MM.1S (cell line): ENCODE measurements around the gene LEF1.

Source experiments
- DNase-seq: peaks from one replicate; pipeline ENCODE4 v3.0.0-alpha.2; 2015
- H2AFZ ChIP-seq: fragments of 300-600 bp; sonication (generic); 2 replicates; pipeline ENCODE4 v1.6.0; 2016; ENCODE audit warnings: antibody characterized with exemption, low read length
- H3F3A ChIP-seq: fragments of 300-600 bp; sonication (generic); 2 replicates; pipeline ENCODE4 v1.6.1; 2016; ENCODE audit warnings: mild to moderate bottlenecking, antibody characterized with exemption, low read length, moderate library complexity, mixed read lengths; ENCODE audit not compliant: insufficient read depth
- H3K27ac ChIP-seq: fragments of 300-600 bp; sonication (generic); 2 replicates; pipeline ENCODE4 v1.5.1; 2016; ENCODE audit warnings: mild to moderate bottlenecking, low read length
- H3K27me3 ChIP-seq: fragments of 300-600 bp; sonication (generic); replicated peaks from 2 replicates; pipeline ENCODE4 v1.6.0; 2016; ENCODE audit warnings: low read length; ENCODE audit not compliant: insufficient read depth
- H3K36me3 ChIP-seq: fragments of 300-600 bp; sonication (generic); replicated peaks from 2 replicates; pipeline ENCODE4 v1.6.1; 2016; ENCODE audit warnings: mild to moderate bottlenecking, low read length, mixed read lengths; ENCODE audit not compliant: insufficient read depth
- H3K4me1 ChIP-seq: fragments of 300-600 bp; sonication (generic); 2 replicates; pipeline ENCODE4 v1.6.1; 2016; ENCODE audit warnings: low read length, mixed read lengths
- H3K4me2 ChIP-seq: fragments of 300-600 bp; sonication (generic); 2 replicates; pipeline ENCODE4 v1.6.0; 2016; ENCODE audit warnings: low read depth, low read length
- H3K4me3 ChIP-seq: fragments of 300-600 bp; sonication (generic); 2 replicates; pipeline ENCODE4 v1.5.1; 2016; ENCODE audit warnings: low read length, mixed read lengths
- H3K79me2 ChIP-seq: fragments of 300-600 bp; sonication (generic); 2 replicates; pipeline ENCODE4 v1.6.1; 2016; ENCODE audit warnings: mixed run types, low read length, mixed read lengths
- H3K9ac ChIP-seq: fragments of 300-600 bp; sonication (generic); 2 replicates; pipeline ENCODE4 v1.6.1; 2016; ENCODE audit warnings: low read length, mixed read lengths
- H3K9me2 ChIP-seq: fragments of 300-600 bp; sonication (generic); replicated peaks from 2 replicates; pipeline ENCODE4 v1.6.1; 2016; ENCODE audit warnings: mild to moderate bottlenecking, low read length, mixed read lengths; ENCODE audit not compliant: insufficient read depth
- H3K9me3 ChIP-seq: fragments of 300-600 bp; sonication (generic); replicated peaks from 2 replicates; pipeline ENCODE4 v1.6.1; 2016; ENCODE audit warnings: mild to moderate bottlenecking, low read length, mixed read lengths; ENCODE audit not compliant: insufficient read depth
- H4K20me1 ChIP-seq: fragments of 300-600 bp; sonication (generic); 2 replicates; pipeline ENCODE4 v1.6.1; 2016; ENCODE audit warnings: mild to moderate bottlenecking, low read length, moderate library complexity, mixed read lengths; ENCODE audit not compliant: insufficient read depth
- EZH2 ChIP-seq: fragments of 300-600 bp; sonication (generic); optimal IDR thresholded peaks from 2 replicates; pipeline ENCODE3; 2017; ENCODE audit warnings: low read depth, mild to moderate bottlenecking, antibody characterized with exemption, low read length, mixed read lengths
- EZH2phosphoT487 ChIP-seq: fragments of 300-600 bp; sonication (generic); IDR thresholded peaks from 2 replicates; pipeline ENCODE4 v1.6.1; 2018; ENCODE audit warnings: antibody characterized with exemption, low read length
- TF ChIP-seq, protein P1 (sequence below): fragments of 300-600 bp; sonication (generic); IDR thresholded peaks from 2 replicates; pipeline ENCODE4 v1.5.1; 2016; ENCODE audit warnings: antibody characterized with exemption, low read length, mixed read lengths

LEF1 gene

DNA sequence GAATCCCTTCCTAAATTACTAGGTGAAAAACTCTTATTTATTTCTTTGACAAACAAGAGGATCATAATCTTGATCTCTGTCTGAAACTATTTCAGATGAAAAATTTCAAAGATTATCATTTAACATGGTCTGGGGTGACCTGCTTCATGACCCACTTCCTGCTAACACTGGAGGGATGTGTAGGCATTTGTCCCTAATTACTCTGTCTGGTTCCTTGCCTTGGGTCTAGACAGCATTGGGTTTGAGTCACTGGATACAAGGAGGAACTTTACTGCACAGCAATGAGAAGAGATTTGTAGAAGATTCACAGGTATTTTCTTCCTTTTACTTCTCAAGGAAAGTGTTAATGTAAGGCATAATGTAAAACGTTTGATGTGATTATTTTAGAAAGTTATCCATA is 67.9 kb downstream of the LEF1 start:
- no peaks in the 10 kb centered on the region for H3F3A ChIP-seq
- H2AFZ ChIP-seq: no peak overlapping the region
- H4K20me1 ChIP-seq: no peaks in the 10 kb centered on the region
- H3K9me2 ChIP-seq: no peaks in the 10 kb centered on the region
- H3K27me3 ChIP-seq: no peaks in the 10 kb centered on the region
- no peaks in the 10 kb centered on the region for H3K9me3 ChIP-seq
- no peak overlapping the region for H3K4me3 ChIP-seq
- no peaks in the 10 kb centered on the region for H3K4me1 ChIP-seq
- no peak overlapping the region for H3K4me2 ChIP-seq
- TF ChIP-seq, protein P1, sequence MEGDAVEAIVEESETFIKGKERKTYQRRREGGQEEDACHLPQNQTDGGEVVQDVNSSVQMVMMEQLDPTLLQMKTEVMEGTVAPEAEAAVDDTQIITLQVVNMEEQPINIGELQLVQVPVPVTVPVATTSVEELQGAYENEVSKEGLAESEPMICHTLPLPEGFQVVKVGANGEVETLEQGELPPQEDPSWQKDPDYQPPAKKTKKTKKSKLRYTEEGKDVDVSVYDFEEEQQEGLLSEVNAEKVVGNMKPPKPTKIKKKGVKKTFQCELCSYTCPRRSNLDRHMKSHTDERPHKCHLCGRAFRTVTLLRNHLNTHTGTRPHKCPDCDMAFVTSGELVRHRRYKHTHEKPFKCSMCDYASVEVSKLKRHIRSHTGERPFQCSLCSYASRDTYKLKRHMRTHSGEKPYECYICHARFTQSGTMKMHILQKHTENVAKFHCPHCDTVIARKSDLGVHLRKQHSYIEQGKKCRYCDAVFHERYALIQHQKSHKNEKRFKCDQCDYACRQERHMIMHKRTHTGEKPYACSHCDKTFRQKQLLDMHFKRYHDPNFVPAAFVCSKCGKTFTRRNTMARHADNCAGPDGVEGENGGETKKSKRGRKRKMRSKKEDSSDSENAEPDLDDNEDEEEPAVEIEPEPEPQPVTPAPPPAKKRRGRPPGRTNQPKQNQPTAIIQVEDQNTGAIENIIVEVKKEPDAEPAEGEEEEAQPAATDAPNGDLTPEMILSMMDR: no peak
- TF ChIP-seq EZH2phosphoT487 (no peak), EZH2 (no peak)
- DNase-seq: no peak
- peaks cover 50% of the 10 kb centered on the region for H3K79me2 ChIP-seq
- H3K27ac ChIP-seq: no peak overlapping the region
- H3K9ac ChIP-seq: no peak overlapping the region
- no peaks in the 10 kb centered on the region for H3K36me3 ChIP-seq

DNA sequence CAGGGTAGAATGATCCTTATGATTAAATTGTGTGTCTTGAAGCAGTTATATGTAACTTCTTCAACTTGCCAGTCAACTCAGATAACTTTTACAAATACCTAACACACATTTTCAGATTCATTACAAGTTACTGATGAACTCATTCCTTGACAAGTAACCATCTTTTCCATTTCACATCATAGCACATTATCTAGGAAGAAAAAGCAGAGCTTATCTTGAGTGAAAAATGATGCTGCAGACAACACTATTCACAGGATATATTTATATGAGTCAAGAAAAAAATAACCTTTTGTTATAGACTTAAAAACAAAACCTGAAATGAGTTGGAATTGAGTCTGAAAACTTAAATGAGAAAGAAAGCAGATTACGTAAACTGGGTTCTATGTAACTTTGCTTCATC is 68.9 kb downstream of the LEF1 start:
- no peak for TF ChIP-seq EZH2phosphoT487
- TF ChIP-seq, protein P1: no peak
- no peak for TF ChIP-seq EZH2
- Histone ChIP-seq H3K4me3 (no peak overlapping the region), H3K27ac (no peak overlapping the region), H3K36me3 (no peaks in the 10 kb centered on the region), H3K4me1 (no peaks in the 10 kb centered on the region), H3F3A (no peaks in the 10 kb centered on the region), H3K9me2 (no peaks in the 10 kb centered on the region), H4K20me1 (no peaks in the 10 kb centered on the region), H3K9me3 (no peaks in the 10 kb centered on the region), H3K9ac (no peak overlapping the region), H3K27me3 (no peaks in the 10 kb centered on the region), H2AFZ (no peak overlapping the region), H3K79me2 (peaks cover 44% of the 10 kb centered on the region), H3K4me2 (no peak overlapping the region)
- no peak for DNase-seq

DNA sequence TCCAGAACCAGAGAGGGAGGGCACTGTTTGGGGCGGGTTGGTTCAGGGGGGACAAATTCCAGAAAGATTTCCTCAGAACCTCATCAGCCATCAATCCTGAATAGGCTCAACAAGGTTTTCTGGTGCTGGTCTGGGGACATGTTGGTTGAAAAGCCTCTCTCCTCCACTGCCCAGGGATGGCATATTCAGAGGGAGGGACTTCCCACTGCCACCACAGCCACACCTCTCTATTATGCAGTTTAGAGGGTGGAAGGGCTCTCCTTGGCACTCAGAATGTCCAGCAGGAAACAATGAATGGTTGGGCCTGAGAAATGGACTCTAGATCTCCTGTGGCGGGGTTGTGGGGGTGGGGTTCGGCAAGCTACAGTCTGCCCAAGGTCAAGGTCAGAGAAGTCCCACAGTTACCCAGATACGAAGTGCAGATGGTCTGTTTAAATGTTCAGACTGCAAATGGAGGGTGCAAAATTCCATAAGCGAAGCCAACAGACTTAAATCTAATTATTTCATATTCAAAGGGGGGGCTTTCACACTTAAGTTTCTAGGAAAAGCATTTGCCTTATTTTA is 70.7 kb downstream of the LEF1 start:
- Histone ChIP-seq H4K20me1 (no peaks in the 10 kb centered on the region), H3K4me2 (no peak overlapping the region), H3K9ac (no peak overlapping the region), H3K27ac (no peak overlapping the region), H3K9me3 (no peaks in the 10 kb centered on the region), H3F3A (no peaks in the 10 kb centered on the region), H3K27me3 (no peaks in the 10 kb centered on the region), H3K79me2 (peaks cover 43% of the 10 kb centered on the region), H2AFZ (no peak overlapping the region), H3K36me3 (no peaks in the 10 kb centered on the region), H3K9me2 (no peaks in the 10 kb centered on the region), H3K4me3 (no peak overlapping the region), H3K4me1 (no peaks in the 10 kb centered on the region)
- TF ChIP-seq EZH2phosphoT487 (no peak), EZH2 (no peak)
- TF ChIP-seq, protein P1: no peak
- no peak for DNase-seq
